ENCODE data around the gene EEF1E1. TPM values are rescaled to one million over a fixed set of nuclear protein-coding genes. Genes with fewer than 3 reads are reported as not detected.
"Not testable (repeated sequence)": the region's sequence is repeated elsewhere in the genome, so short reads cannot be mapped to it uniquely, and the experiment has no call there.

Gene EEF1E1
- total RNA-seq, 2 donors from 2014 or later, result 35.9 to 38.2 TPM

DNA sequence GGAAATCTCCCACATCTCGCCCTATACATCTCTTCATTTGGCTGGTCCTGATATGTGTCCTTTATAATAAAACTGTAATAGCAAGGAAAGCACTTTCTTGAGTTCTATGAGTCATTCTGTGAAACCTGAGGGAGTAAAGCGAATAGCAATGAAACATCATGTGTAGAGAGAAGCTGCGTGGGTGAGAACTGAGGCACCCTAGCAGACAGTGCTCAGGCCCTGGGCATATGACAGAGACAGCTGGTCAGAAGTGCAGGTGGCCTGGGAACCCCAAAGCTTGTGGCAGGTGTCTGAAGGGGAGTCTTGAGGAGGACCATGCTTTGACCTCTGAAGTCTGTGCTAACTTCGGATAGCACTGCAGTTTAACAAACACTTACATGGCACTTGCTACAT lies 36.8 kb downstream of the EEF1E1 start:
- peak overlapping the region; percentile 90 to 92 for H3K27ac Mint-ChIP-seq
- ATAC-seq (peak in 1 of 2 donors; percentile 35), DNase-seq (ENCODE audit: low spot score) (no peak)
- H3K4me1 Mint-ChIP-seq (ENCODE audit: low read depth in 2 of 2), result peaks cover 13 to 14% of the 10 kb centered on the region in 2 donors
- H3K9me3 Mint-ChIP-seq, result no peaks in the 10 kb centered on the region
- H3K27me3 Mint-ChIP-seq, result peaks cover 0 to 2% of the 10 kb centered on the region in 2 donors
- no peaks in the 10 kb centered on the region for H3K36me3 Mint-ChIP-seq
- H3K4me3 Mint-ChIP-seq, result peak overlapping the region; percentile 96

DNA sequence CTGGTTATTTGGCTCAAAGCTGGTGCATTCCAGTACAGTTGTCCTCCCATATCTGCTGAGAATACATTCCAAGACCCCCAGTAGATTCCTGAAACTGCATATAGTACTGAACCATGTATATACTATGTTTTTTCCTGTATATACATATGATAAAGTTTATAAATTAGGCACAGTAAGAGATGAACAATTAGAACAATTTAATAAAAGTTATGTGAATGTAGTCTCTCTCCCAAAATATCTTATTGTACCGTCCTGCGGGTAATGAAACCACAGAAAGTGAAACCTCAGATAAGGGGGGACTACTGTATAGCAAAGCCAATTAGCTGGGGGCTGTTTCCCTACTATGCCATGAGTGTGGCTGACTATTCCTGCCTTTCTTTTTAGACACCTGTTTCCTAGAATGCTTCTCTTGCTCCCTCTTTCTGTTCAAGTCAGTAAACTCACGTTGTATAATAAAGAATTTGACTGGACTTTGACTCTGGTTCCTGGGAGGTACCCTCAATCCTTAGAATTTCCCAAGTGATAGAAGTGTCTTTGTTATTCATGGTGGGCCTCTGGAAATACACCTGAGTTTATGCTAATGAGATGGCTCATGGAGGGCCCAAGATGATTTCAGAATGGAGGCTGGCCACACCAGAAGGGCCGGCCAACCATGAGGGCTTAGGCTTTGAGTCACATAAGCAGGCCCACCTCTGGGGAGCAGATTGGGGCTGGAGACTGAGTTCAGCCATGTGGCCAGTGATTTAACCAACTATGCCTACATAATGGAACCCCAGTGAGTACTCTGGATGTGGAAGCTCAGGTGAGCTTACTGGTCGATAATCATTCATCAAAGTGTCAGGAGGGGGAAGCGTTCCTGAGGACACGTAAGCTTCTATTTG lies 37.5 kb downstream of the EEF1E1 start:
- Mint-ChIP-seq H3K27ac (peak overlapping the region; percentile 90 to 92), H3K9me3 (no peaks in the 10 kb centered on the region), H3K27me3 (peaks cover 0 to 2% of the 10 kb centered on the region in 2 donors), H3K4me1 (ENCODE audit: low read depth in 2 of 2) (peaks cover 16 to 17% of the 10 kb centered on the region in 2 donors), H3K36me3 (peaks cover 5% of the 10 kb centered on the region), H3K4me3 (peak overlapping the region; percentile 96)
- ATAC-seq, result no peak
- no peak for DNase-seq (ENCODE audit: low spot score)

DNA sequence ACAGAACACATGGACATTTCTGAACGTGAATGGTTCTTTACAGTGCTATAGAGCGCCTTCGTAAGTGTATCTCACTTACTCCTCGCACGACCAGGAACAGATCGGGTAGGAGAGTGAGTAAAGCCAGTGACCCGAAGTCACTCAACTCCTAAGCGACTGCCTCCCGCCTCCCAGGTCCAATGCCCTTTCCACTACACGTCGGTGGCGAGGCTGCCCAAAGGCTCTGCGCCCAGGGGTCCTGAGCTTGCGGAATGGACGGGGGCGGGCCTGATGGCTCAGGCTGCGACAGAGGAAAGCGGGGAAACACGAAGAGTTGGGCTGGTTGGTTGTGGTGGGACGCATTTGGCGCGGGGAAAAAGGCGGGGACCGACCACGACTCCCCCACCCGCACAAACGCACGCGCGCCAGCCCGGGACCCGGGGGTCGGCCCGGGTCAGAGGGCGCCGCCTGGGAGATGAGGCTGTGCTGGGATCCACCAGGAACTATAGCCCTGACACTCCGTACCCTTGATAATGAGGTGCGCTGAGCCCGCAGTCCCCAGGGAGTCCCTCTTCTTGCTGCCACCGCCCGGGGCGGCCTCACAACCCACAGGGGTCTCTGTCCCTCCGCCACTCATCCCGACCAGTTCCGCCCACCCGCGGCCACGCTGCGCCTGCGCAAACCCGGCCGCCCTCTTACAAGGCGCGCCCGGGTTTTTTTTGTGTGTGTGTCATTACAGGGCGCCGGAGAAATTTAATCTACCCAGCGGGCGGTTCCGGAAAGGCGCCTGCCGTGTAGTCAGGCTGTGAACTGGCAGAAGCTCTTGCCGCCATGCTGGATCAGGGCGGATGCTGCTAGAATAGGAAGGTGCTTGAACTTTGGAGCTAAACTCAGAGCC lies 38.3 kb downstream of the EEF1E1 start, which contains the start of gene BLOC1S5:
BLOC1S5 (minus strand) TSS at position 629 of the 877 bp plus-strand sequence; CDS start at position 616, 13 bp downstream.
- Mint-ChIP-seq H3K27me3 (peaks cover 0 to 2% of the 10 kb centered on the region in 2 donors), H3K4me1 (ENCODE audit: low read depth in 2 of 2) (peaks cover 17% of the 10 kb centered on the region in 2 donors), H3K9me3 (no peaks in the 10 kb centered on the region), H3K27ac (peak within 1 kb of the TSS; percentile 90 to 92), H3K4me3 (peak within 1 kb of the TSS; percentile 96), H3K36me3 (peaks cover 6% of the 10 kb centered on the region)
- peak; percentile 97 for DNase-seq (ENCODE audit: low spot score)
- ATAC-seq, result peak; percentile 95 to 99

DNA sequence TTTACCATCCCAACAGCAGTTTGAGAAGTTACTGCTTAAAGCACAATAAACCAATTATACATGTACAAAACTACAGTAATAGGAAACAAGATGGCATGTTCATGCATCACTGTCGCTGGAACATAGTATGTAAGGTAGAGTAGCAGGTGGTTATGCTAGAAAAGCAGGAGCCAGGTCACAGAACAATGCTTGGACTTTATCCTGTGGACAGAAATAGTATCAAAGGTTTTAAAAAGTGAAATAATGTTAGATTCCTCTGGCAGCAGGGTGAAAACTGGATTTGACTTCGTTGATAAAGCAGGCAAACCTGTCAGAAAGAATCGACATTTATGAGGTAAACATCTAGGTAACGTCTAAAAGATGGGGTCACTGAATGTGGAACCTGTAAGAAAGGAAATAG lies 40.6 kb downstream of the EEF1E1 start:
- Mint-ChIP-seq H3K4me3 (no peak overlapping the region), H3K9me3 (no peaks in the 10 kb centered on the region), H3K27me3 (peaks cover 0 to 2% of the 10 kb centered on the region in 2 donors), H3K36me3 (peaks cover 6% of the 10 kb centered on the region), H3K27ac (no peak overlapping the region), H3K4me1 (ENCODE audit: low read depth in 2 of 2) (peaks cover 17% of the 10 kb centered on the region in 2 donors)
- ATAC-seq (no peak), DNase-seq (ENCODE audit: low spot score) (no peak)

DNA sequence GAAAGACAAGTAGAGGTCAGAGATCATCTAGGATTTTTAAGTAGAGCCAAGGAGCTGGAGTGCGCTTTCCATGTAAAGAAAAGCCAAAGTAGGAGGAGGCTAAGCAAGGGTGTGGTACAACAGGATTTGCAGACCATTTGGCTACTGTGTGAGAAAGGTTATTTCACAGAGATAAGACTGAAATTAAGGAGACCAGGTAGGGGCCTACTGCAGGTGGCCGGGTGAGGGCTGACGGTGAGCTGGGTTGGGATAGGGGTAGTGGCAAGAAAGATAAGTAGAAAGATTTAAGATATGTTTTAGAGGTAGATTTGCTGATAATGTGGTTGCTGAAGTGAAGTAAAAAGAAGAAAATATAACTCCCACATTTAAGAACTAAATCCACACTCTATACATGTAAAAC lies 42.0 kb downstream of the EEF1E1 start:
- Mint-ChIP-seq H3K4me1 (ENCODE audit: low read depth in 2 of 2) (peaks cover 11% of the 10 kb centered on the region in 2 donors), H3K9me3 (no peaks in the 10 kb centered on the region), H3K27me3 (no peaks in the 10 kb centered on the region), H3K36me3 (peaks cover 6% of the 10 kb centered on the region), H3K4me3 (no peak overlapping the region), H3K27ac (no peak overlapping the region)
- no peak for DNase-seq (ENCODE audit: low spot score)
- ATAC-seq, result no peak

DNA sequence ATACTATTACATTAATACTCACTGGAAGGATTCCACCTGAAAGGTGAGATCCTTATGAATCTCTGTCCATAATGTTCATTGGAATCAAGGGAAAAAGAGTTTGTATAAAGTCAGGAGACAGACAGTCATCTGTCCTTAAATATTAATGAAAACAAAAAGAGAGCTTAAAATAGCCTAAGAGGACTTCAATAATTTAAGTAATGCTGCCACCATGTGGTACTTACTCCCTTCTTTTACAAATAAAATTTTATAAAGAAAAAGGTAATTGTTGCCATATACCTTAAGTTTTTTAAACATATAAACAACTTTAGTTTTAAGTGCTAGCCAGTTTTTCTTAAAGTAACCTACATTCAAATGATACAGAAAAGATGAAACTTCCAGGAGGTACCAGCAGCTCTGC lies 43.2 kb downstream of the EEF1E1 start:
- ATAC-seq (no peak), DNase-seq (ENCODE audit: low spot score) (no peak)
- H3K36me3 Mint-ChIP-seq, result peaks cover 9% of the 10 kb centered on the region
- peaks cover 4 to 6% of the 10 kb centered on the region in 2 donors for H3K4me1 Mint-ChIP-seq (ENCODE audit: low read depth in 2 of 2)
- H3K27ac Mint-ChIP-seq, result no peak overlapping the region
- no peaks in the 10 kb centered on the region for H3K9me3 Mint-ChIP-seq
- no peaks in the 10 kb centered on the region for H3K27me3 Mint-ChIP-seq
- no peak overlapping the region for H3K4me3 Mint-ChIP-seq

DNA sequence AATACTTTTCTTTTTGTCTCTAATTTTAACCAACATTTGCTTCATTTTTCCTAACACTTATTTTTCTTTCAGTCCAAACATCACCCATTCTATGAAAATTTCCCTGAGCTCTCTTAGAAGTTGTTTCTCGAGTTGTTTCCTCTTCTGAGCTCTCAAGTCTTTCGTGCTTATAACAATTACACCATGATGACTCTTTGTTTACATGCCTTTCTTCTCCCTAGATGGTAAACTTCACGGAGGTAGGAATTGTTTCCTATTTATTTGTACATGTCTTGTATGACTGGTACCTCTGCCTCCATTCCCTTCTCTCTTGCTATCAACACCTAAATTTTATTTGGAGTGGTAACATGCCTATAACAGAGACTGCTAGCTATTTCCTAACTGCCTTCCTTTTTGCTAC lies 44.6 kb downstream of the EEF1E1 start:
- peaks cover 4 to 6% of the 10 kb centered on the region in 2 donors for H3K4me1 Mint-ChIP-seq (ENCODE audit: low read depth in 2 of 2)
- peaks cover 12% of the 10 kb centered on the region for H3K36me3 Mint-ChIP-seq
- H3K27me3 Mint-ChIP-seq, result no peaks in the 10 kb centered on the region
- DNase-seq (ENCODE audit: low spot score) (no peak), ATAC-seq (no peak)
- no peak overlapping the region for H3K4me3 Mint-ChIP-seq
- no peak overlapping the region for H3K27ac Mint-ChIP-seq
- no peaks in the 10 kb centered on the region for H3K9me3 Mint-ChIP-seq

DNA sequence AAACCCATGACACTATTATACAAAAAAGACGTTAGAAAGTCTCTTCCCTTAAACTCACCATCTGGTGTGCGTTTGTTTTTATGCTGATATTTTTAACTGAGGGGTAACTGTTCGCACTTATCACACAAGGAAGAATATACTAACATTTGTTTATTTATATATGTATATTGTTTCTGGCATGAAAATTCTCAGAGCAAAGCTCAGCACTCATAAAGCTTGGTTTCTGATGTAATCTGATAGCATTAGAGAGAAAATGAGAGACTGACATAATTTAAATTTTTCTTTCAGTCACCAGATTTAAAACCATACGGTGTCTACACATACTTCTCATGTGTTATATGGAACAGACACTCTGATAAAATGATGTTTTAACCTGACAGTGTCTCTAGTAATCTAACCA lies 45.1 kb downstream of the EEF1E1 start:
- H3K4me1 Mint-ChIP-seq (ENCODE audit: low read depth in 2 of 2), result peaks cover 3 to 4% of the 10 kb centered on the region in 2 donors
- peaks cover 12% of the 10 kb centered on the region for H3K36me3 Mint-ChIP-seq
- H3K27ac Mint-ChIP-seq, result no peak overlapping the region
- ATAC-seq (no peak), DNase-seq (ENCODE audit: low spot score) (no peak)
- no peaks in the 10 kb centered on the region for H3K9me3 Mint-ChIP-seq
- H3K4me3 Mint-ChIP-seq, result no peak overlapping the region
- H3K27me3 Mint-ChIP-seq, result no peaks in the 10 kb centered on the region

DNA sequence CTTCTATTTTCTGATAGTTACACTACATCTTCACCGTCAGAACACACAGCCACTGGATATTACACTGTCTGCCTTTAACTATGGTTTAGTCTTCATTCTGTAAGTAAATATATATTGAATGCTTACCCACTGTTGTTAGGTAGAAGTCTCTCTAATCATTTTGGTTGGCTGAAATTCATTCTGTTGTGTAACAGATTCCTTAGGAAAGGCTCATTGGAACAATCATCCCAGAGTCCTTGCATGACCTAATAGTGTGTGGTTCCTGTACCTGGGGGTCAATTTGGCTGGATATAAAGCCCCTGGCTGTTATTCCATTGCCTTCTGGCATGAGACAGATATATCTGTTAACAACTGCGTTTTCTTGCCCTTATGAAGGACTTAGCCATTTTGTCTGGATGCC lies 48.1 kb downstream of the EEF1E1 start:
- Mint-ChIP-seq H3K9me3 (no peaks in the 10 kb centered on the region), H3K27me3 (no peaks in the 10 kb centered on the region), H3K4me3 (no peak overlapping the region), H3K36me3 (peaks cover 6% of the 10 kb centered on the region), H3K4me1 (ENCODE audit: low read depth in 2 of 2) (peaks cover 0 to 5% of the 10 kb centered on the region in 2 donors), H3K27ac (no peak overlapping the region)
- DNase-seq (ENCODE audit: low spot score), result no peak
- ATAC-seq, result no peak

DNA sequence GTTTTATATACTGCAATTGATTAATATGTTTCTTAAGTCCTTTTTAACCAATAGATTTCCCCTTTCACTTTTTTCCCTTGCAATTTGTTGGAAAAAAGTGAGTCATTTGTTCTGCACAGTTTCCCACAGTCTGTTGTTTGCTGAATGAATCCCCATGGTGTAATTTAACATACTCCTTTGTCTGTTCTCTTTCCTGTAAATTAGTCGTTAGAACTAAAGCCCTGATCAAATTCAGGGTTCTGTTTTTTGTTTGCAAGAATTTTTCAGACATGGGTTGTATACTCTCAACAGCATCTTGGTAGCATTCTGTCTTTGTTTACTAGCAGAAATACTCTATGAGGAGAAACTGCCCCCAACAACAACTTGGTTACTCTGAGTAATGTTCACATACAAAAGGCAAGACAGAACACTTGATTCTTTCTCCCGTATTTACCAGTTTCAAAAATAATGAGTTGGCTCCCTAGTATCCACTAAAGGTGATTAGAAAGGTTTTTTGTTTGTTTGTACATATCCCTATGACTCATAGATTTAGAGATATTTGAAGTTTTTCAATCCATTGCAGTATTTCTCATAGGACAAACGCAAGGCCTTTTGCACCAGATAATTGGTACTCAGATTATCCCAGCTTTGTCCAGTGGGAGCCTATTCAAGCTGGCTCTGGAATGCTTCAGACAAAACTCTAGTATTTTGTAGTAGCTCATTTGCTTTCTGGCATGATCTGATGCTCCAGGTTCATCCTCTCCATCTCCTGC lies 54.6 kb downstream of the EEF1E1 start:
- peaks cover 14% of the 10 kb centered on the region for H3K36me3 Mint-ChIP-seq

DNA sequence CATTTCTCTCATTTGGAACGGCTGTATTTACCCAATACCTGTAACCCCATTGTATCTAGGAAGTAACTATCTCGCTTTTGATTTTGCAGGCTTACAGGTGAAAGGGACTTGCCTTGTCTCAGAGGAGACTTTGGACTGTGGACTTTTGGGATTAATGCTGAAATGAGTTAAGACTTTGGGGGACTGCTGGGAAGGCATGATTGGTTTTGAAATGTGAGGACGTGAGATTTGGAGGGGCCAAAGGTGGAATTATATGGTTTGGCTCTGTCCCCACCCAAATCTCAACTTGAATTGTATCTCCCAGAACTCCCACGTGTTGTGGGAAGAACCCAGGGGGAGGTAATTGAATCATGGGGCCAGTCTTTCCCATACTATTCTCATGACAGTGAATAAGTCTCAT lies 56.6 kb downstream of the EEF1E1 start:
- not testable (repeated sequence) for DNase-seq (ENCODE audit: low spot score); ATAC-seq; H3K4me1 Mint-ChIP-seq (ENCODE audit: low read depth in 2 of 2); H3K27me3 Mint-ChIP-seq; H3K4me3 Mint-ChIP-seq; H3K27ac Mint-ChIP-seq; H3K9me3 Mint-ChIP-seq
- peaks cover 14% of the 10 kb centered on the region for H3K36me3 Mint-ChIP-seq

More for the DNA sequence above, 54.6 kb downstream of the EEF1E1 start:
- Mint-ChIP-seq H3K27ac (no peak overlapping the region), H3K4me1 (ENCODE audit: low read depth in 2 of 2) (peaks cover 6 to 7% of the 10 kb centered on the region in 2 donors), H3K27me3 (no peaks in the 10 kb centered on the region), H3K9me3 (no peaks in the 10 kb centered on the region), H3K4me3 (no peak overlapping the region)
- DNase-seq (ENCODE audit: low spot score) (no peak), ATAC-seq (no peak)

DNA sequence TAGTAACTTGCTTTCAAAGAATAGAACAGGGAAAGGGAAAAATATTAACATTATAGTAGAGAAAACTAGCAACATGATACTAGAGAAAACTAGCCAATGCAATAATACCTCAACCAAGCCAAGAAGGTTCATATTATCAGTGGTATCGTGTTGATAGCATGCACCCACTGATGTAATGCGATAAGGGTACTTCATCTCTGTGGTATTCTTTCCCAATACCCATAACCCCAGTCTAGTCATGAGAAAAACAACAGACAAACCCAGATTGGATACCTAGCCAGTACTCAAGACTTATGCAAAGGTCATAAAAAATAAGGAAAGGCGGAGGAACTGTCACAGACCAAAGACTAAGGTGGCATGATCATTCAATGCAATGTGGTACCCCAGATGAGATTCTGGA lies 59.1 kb downstream of the EEF1E1 start:
- ATAC-seq (peak in 1 of 2 donors; percentile 44), DNase-seq (ENCODE audit: low spot score) (no peak)
- no peak overlapping the region for H3K4me3 Mint-ChIP-seq
- no peaks in the 10 kb centered on the region for H3K27me3 Mint-ChIP-seq
- H3K9me3 Mint-ChIP-seq, result no peaks in the 10 kb centered on the region
- peak overlapping the region in 1 of 2 donors; percentile 6 for H3K27ac Mint-ChIP-seq
- H3K36me3 Mint-ChIP-seq, result peaks cover 26% of the 10 kb centered on the region
- peaks cover 7 to 9% of the 10 kb centered on the region in 2 donors for H3K4me1 Mint-ChIP-seq (ENCODE audit: low read depth in 2 of 2)

DNA sequence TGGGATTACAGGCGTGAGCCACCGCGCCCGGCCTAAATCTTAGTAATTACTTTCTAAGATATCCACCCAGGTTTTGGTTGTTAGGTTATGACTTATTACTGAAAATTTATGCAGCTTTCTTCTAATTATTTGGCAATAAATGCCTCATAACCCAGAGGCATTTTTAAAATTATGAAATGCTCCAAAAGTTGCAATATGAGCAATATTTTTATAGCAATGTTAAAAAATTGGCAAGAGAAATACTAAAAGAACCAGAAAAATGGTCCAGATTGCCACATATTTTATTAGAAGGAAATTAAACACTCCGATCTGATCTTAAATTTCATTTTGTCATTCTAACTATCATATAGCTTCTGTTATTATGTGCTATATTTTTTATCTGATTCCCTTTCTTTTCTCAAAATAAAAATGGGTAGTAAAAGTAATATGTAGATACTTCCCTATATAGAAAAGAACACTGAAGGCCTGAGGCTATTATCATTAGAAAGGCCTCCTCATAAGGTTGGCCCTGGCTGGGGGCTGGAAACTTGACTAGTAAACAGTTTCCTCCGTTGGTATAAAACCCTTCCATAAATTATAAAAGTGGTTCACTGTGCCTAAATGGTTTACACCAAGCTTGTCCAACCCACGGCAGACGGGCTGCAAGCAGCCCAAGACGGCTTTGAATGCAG lies 60.3 kb downstream of the EEF1E1 start:
- no peaks in the 10 kb centered on the region for H3K27me3 Mint-ChIP-seq
- peaks cover 12 to 18% of the 10 kb centered on the region in 2 donors for H3K4me1 Mint-ChIP-seq (ENCODE audit: low read depth in 2 of 2)
- peaks cover 22% of the 10 kb centered on the region for H3K36me3 Mint-ChIP-seq
- ATAC-seq, result no peak
- no peak for DNase-seq (ENCODE audit: low spot score)
- H3K4me3 Mint-ChIP-seq, result no peak overlapping the region
- H3K9me3 Mint-ChIP-seq, result no peaks in the 10 kb centered on the region
- H3K27ac Mint-ChIP-seq, result no peak overlapping the region

Data from natural killer cell treated with Interleukin-12 subunit alpha and Interleukin-12 subunit beta and Interleukin-15 and Interleukin-18, amount 100 ng/mL, for 72 hours (primary cell).